GM12801 (cell line): ENCODE data around the gene SMAD7.

ENCODE experiments used
- TF ChIP-seq, protein P1 (sequence below): IDR thresholded peaks from one replicate; pipeline ENCODE4 v1.5.1; 2011; ENCODE audit warnings: control low read depth; ENCODE audit not compliant: insufficient read length; ENCODE audit errors: extremely low read depth

SMAD7 gene

DNA sequence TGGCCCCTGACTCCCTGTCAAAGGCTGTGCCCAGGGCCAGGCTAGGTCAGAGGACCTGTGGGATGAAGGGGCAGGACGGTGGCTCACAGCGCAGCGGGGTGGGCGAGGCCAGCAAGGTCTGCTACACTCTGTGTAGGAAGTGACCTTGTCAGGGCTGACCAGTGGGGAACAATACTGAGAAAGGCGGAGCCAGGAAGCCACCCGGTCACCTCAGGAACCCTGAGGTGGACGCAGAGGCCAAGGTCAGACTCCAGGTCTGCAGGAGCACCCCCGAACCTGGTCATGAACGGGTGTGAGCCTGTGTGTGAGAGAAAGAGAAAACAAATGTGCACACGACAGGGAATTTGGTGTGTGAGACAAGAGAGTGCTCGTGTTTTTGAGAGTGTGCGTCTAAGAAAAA, 72.3 kb downstream of the SMAD7 start:
- TF ChIP-seq, protein P1, sequence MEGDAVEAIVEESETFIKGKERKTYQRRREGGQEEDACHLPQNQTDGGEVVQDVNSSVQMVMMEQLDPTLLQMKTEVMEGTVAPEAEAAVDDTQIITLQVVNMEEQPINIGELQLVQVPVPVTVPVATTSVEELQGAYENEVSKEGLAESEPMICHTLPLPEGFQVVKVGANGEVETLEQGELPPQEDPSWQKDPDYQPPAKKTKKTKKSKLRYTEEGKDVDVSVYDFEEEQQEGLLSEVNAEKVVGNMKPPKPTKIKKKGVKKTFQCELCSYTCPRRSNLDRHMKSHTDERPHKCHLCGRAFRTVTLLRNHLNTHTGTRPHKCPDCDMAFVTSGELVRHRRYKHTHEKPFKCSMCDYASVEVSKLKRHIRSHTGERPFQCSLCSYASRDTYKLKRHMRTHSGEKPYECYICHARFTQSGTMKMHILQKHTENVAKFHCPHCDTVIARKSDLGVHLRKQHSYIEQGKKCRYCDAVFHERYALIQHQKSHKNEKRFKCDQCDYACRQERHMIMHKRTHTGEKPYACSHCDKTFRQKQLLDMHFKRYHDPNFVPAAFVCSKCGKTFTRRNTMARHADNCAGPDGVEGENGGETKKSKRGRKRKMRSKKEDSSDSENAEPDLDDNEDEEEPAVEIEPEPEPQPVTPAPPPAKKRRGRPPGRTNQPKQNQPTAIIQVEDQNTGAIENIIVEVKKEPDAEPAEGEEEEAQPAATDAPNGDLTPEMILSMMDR: no peak

- TF ChIP-seq, protein P1: no peak
Observed at GRCh38 chr18:48877941-48878340, 72.8 kb downstream of the SMAD7 start.

GRCh38 chr18:48876590-48876989, 74.2 kb downstream of the SMAD7 start:
- TF ChIP-seq, protein P1: no peak

- TF ChIP-seq, protein P1: no peak
Observed at GRCh38 chr18:48875942-48876511, 74.7 kb downstream of the SMAD7 start.

DNA sequence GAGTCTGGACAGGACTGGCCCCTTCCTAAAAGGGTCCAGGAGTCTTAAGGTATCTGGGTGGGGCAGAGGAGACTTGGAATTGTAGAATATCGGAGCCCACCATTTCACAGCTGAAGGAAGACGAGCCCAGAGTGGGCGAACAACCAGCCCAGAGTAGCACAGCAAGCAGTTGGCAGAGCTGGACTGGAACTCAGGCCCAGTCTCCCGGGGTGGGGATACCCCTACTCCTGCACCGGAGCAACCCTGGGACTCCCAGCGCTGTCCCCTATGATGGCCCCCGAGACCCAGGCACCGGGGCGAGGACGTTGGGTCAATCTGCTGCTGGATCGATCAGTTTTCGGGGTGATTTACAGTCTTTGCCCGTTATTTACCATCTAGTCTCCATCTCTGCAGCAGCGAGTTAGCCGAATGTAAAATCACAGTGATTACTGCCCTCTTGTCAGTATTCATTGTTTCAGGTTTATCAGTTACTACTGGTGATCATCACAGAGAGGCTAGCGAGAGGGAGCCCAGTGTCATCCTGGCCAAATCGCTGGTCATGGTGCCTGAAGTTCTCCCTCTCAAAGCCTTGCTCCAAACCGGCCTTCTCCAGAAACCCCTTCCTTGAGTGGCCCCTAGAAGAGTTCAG, 75.3 kb downstream of the SMAD7 start:
- TF ChIP-seq, protein P1: no peak

GRCh38 chr18:48874701-48875162, 76.0 kb downstream of the SMAD7 start:
- TF ChIP-seq, protein P1: no peak

DNA sequence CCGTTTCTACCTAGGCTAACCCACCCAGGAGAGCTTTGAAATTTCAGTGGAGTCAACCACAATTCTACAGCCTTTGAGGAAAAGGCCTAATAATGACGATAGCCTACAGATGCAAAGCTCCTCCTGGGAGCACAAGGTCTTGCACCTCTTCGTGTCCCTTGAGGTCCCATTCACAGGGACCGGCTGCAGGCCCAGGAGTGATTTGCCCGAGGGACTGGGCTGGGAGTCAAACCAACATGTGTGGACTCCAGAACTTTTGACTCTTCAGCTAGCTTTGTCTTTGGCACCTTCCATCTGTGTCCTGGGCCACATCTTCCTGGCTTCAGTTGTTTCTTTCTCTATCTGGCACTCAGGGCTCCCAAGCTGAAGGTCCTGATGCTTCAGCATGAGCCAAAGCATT, 76.5 kb downstream of the SMAD7 start:
- TF ChIP-seq, protein P1: no peak
